ENCODE measurements around the gene CACNG6.

The CACNG6 gene

GRCh38 chr19:54011507-54012211 lies 20.2 kb downstream of the CACNG6 start:
- no peak for DNase-seq (ENCODE audit: low read depth)
- TF ChIP-seq CTCF (conservative IDR thresholded peaks at IDR 0.05; ENCODE audit: control insufficient read depth, insufficient read depth, low read depth, low read length), result no peak
- H3K4me3 ChIP-seq (ENCODE audit: control insufficient read depth, low read depth, low read length), result no peak overlapping the region

DNA sequence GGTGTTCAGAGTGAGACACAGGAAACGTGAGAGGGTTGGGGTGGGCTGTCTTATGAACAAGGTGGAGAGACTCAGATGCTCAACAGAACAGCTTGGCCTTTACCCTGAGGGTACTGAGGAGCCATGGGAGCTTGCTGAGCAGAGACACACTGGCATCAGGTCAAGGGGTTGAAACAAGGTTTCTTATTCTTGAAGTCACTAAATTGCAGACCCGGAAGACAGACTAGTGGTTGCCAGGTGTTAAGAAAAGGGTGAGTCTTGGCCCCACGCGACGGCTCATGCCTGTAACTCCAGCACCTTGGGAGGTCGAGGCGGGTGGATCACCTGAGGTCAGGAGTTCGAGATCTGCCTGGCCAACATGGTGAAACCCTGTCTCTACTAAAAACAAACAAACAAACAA lies 22.4 kb downstream of the CACNG6 start:
- no peak for DNase-seq (ENCODE audit: low read depth)
- TF ChIP-seq CTCF (conservative IDR thresholded peaks at IDR 0.05; ENCODE audit: control insufficient read depth, insufficient read depth, low read depth, low read length), result no peak
- H3K4me3 ChIP-seq (ENCODE audit: control insufficient read depth, low read depth, low read length), result no peak overlapping the region

DNA sequence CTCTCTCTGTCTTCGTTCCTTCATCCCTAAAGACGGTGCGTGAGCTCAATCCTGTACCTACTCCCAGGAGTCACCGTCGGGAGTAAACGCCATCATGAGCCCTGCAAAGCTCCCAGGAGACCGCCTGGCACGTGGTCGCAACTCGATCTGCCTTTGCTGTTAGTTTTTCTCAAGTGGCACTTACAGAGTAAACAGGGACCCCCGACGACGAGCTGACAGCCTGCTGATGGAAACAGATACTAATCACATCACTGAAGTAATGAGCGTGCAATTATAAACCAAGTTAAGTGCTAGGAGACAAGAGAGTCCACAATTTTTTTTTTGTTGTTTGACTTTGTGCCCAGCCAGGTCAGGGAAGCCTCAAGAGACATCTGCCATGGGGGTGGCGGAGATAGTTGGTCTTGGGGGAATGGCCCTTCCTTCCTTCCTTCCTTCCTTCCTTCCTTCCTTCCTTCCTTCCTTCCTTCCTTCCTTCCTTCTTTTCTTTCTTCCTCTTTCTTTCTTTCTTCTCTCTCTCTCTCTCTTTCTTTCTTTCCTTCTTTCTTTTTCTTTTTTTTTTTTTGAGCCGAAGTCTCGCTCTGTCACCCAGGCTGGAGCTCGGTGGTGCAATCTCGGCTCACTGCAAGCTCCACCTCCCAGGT lies 23.6 kb downstream of the CACNG6 start:
- H3K4me3 ChIP-seq (ENCODE audit: control insufficient read depth, low read depth, low read length), result no peak overlapping the region
- no peak for DNase-seq (ENCODE audit: low read depth)
- no peak for TF ChIP-seq CTCF (conservative IDR thresholded peaks at IDR 0.05; ENCODE audit: control insufficient read depth, insufficient read depth, low read depth, low read length)

GRCh38 chr19:54017261-54017660 lies 25.8 kb downstream of the CACNG6 start:
- H3K4me3 ChIP-seq (ENCODE audit: control insufficient read depth, low read depth, low read length), result no peak overlapping the region
- DNase-seq (ENCODE audit: low read depth), result peak; percentile 31
- TF ChIP-seq CTCF (conservative IDR thresholded peaks at IDR 0.05; ENCODE audit: control insufficient read depth, insufficient read depth, low read depth, low read length), result no peak

GRCh38 chr19:54021363-54021762 lies 29.9 kb downstream of the CACNG6 start:
- H3K4me3 ChIP-seq (ENCODE audit: control insufficient read depth, low read depth, low read length), result no peak overlapping the region
- DNase-seq (ENCODE audit: low read depth), result no peak
- TF ChIP-seq CTCF (conservative IDR thresholded peaks at IDR 0.05; ENCODE audit: control insufficient read depth, insufficient read depth, low read depth, low read length), result no peak

DNA sequence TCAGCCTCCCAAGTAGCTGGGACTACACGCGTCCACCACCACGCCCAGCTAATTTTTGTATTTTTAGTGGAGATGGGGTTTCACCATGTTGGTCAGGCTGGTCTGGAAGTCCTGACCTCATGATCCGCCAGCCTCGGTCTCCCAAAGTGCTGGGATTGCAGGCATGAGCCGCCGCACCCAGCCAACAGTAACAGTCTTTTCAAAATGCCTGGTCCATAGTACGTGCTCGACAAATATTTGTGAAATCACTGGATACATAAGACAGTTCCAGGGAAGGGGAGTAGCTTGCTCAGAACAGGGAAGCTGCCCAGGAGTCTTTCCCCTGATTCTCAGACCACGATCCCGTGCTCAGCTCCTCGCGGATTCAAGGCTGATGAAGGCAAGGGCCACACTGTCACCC lies 30.5 kb downstream of the CACNG6 start:
- no peak for TF ChIP-seq CTCF (conservative IDR thresholded peaks at IDR 0.05; ENCODE audit: control insufficient read depth, insufficient read depth, low read depth, low read length)
- no peak overlapping the region for H3K4me3 ChIP-seq (ENCODE audit: control insufficient read depth, low read depth, low read length)
- DNase-seq (ENCODE audit: low read depth), result no peak
